GM23248 (cell line): Measurements from ENCODE around the gene RARS1. TPM values are rescaled to one million over a fixed set of nuclear protein-coding genes. Genes with fewer than 3 reads are reported as not detected.

ENCODE experiments used
- DNase-seq: peaks from one replicate; pipeline ENCODE4 v3.0.0-alpha.2; 2015
- H2AFZ ChIP-seq: fragments of 200-600 bp; sonication (generic); 2 replicates; pipeline ENCODE4 v1.6.1; 2016; ENCODE audit warnings: antibody characterized with exemption
- H3F3A ChIP-seq: fragments of 200-600 bp; sonication (generic); 2 replicates; pipeline ENCODE4 v1.6.1; 2016; ENCODE audit warnings: mild to moderate bottlenecking, antibody characterized with exemption, mixed run types; ENCODE audit not compliant: insufficient read depth
- H3K27ac ChIP-seq: fragments of 200-600 bp; sonication (generic); 2 replicates; pipeline ENCODE4 v1.5.1; 2016; ENCODE audit warnings: mild to moderate bottlenecking
- H3K27me3 ChIP-seq: fragments of 200-600 bp; sonication (generic); replicated peaks from 2 replicates; pipeline ENCODE4 v1.6.1; 2016; ENCODE audit warnings: mild to moderate bottlenecking; ENCODE audit not compliant: insufficient read depth
- H3K36me3 ChIP-seq: fragments of 200-600 bp; sonication (generic); 2 replicates; pipeline ENCODE4 v1.6.1; 2016; ENCODE audit warnings: low read depth, mild to moderate bottlenecking
- H3K4me1 ChIP-seq: fragments of 200-600 bp; sonication (generic); 2 replicates; pipeline ENCODE4 v1.6.1; 2016; ENCODE audit warnings: mild to moderate bottlenecking; ENCODE audit not compliant: insufficient read depth
- H3K4me2 ChIP-seq: fragments of 200-600 bp; sonication (generic); one replicate; pipeline ENCODE4 v1.6.1; 2016; ENCODE audit warnings: mild to moderate bottlenecking; ENCODE audit not compliant: unreplicated experiment
- H3K4me3 ChIP-seq: fragments of 200-600 bp; sonication (generic); 2 replicates; pipeline ENCODE4 v1.5.1; 2016; ENCODE audit warnings: mild to moderate bottlenecking
- H3K79me2 ChIP-seq: fragments of 200-600 bp; sonication (generic); 2 replicates; pipeline ENCODE4 v1.6.1; 2016; ENCODE audit warnings: mild to moderate bottlenecking; ENCODE audit not compliant: insufficient read depth
- H3K9ac ChIP-seq: fragments of 200-600 bp; sonication (generic); 2 replicates; pipeline ENCODE4 v1.6.1; 2016; ENCODE audit warnings: mild to moderate bottlenecking
- H3K9me2 ChIP-seq: fragments of 200-600 bp; sonication (generic); 2 replicates; pipeline ENCODE4 v1.6.1; 2016; ENCODE audit warnings: mixed run types, mild to moderate bottlenecking, moderate library complexity; ENCODE audit not compliant: insufficient read depth
- H3K9me3 ChIP-seq: fragments of 200-600 bp; sonication (generic); one replicate; pipeline ENCODE4 v1.6.1; 2017; ENCODE audit warnings: low read depth
- H4K20me1 ChIP-seq: fragments of 200-600 bp; sonication (generic); 2 replicates; pipeline ENCODE4 v1.6.0; 2016; ENCODE audit not compliant: insufficient read depth
- EZH2 ChIP-seq: fragments of 200-600 bp; sonication (generic); IDR thresholded peaks from 2 replicates; pipeline ENCODE4 v1.6.1; 2018; ENCODE audit warnings: antibody characterized with exemption, mild to moderate bottlenecking; ENCODE audit not compliant: insufficient read depth, poor library complexity, severe bottlenecking
- EZH2phosphoT487 ChIP-seq: fragments of 200-600 bp; sonication (generic); IDR thresholded peaks from 2 replicates; pipeline ENCODE4 v1.6.1; 2018; ENCODE audit warnings: antibody characterized with exemption, moderate library complexity, mild to moderate bottlenecking, low read depth; ENCODE audit not compliant: insufficient read depth
- WGBS, 2 experiments: methylation state at CpG; one replicate each; pipeline ENCODE4 v1.1.6; 2015 to 2017; ENCODE audit warnings: low lambda C conversion rate in 2 of 2, low coverage in 1 of 2; ENCODE audit errors: missing lambda C conversion rate in 2 of 2; 5-methylcytosine and 5-hydroxymethylcytosine counted together
- in situ Hi-C: fragments of 300-500 bp; cut with MboI; formaldehyde crosslinking; loops from 2 replicates; pipeline ENCODE4 v1.15.0; 2020
- polyA plus RNA-seq: library from polyadenylated mRNA; unstranded; fragments of >200 nt; fragmentation: Nextera tagmentation; extraction: Ambion mirVana; gene quantifications from 2 replicates; pipeline ENCODE4 v1.2.1, GENCODE V29; 2016
- total RNA-seq: library from RNA; depleted of rRNA; stranded (reverse); fragments of >200 nt; shearing (Covaris generic); gene quantifications from 2 replicates; pipeline ENCODE4 v1.2.3, GENCODE V29; 2014

The RARS1 gene
- total and polyA plus RNA-seq, 2 experiments from 2014 or later, result 118 to 180 TPM

- peaks cover 35% of the 10 kb centered on the region for H3K4me1 ChIP-seq
- TF ChIP-seq EZH2phosphoT487, result no peak
- no peak for TF ChIP-seq EZH2
- no peaks in the 10 kb centered on the region for H3K36me3 ChIP-seq
- DNase-seq, result peak; percentile 97
- in situ Hi-C loops, result no loop called here
- H3K9me3 ChIP-seq, result no peaks in the 10 kb centered on the region
- H3F3A ChIP-seq, result peaks cover 34% of the 10 kb centered on the region
- no peaks in the 10 kb centered on the region for H3K9me2 ChIP-seq
- peak overlapping the region; percentile 47 for H3K4me3 ChIP-seq
- H3K27me3 ChIP-seq, result no peaks in the 10 kb centered on the region
- H2AFZ ChIP-seq, result peak overlapping the region; percentile 68
- peak overlapping the region; percentile 75 for H3K27ac ChIP-seq
- H3K79me2 ChIP-seq, result no peaks in the 10 kb centered on the region
- H3K9ac ChIP-seq, result peak overlapping the region; percentile 67
- no peaks in the 10 kb centered on the region for H4K20me1 ChIP-seq
- peak overlapping the region; percentile 69 for H3K4me2 ChIP-seq
- 0 to 2% methylated on average over 5 of the region's 5 CpGs for WGBS, 2 experiments
These were observed 13.9 kb upstream of the RARS1 start for GRCh38 chr5:168472329-168472728.

GRCh38 chr5:168474319-168474718 is 12.0 kb upstream of the RARS1 start:
- Histone ChIP-seq H3K4me2 (no peak overlapping the region), H3K4me1 (peaks cover 26% of the 10 kb centered on the region), H3K4me3 (no peak overlapping the region), H3F3A (peaks cover 24% of the 10 kb centered on the region), H3K9ac (no peak overlapping the region), H2AFZ (no peak overlapping the region), H3K9me2 (no peaks in the 10 kb centered on the region), H3K27me3 (no peaks in the 10 kb centered on the region), H3K36me3 (no peaks in the 10 kb centered on the region), H3K9me3 (no peaks in the 10 kb centered on the region), H3K79me2 (no peaks in the 10 kb centered on the region), H4K20me1 (no peaks in the 10 kb centered on the region), H3K27ac (no peak overlapping the region)
- TF ChIP-seq EZH2, result no peak
- no peak for TF ChIP-seq EZH2phosphoT487
- WGBS, 2 experiments, result 64 to 67% methylated on average over 1 of the region's 1 CpG
- no peak for DNase-seq
- in situ Hi-C loops, result no loop called here

- Histone ChIP-seq H3K9me3 (no peaks in the 10 kb centered on the region), H3K36me3 (no peaks in the 10 kb centered on the region), H3K79me2 (no peaks in the 10 kb centered on the region), H2AFZ (no peak overlapping the region), H3K9me2 (no peaks in the 10 kb centered on the region), H3F3A (peaks cover 14% of the 10 kb centered on the region), H4K20me1 (no peaks in the 10 kb centered on the region), H3K27ac (no peak overlapping the region), H3K27me3 (no peaks in the 10 kb centered on the region), H3K4me3 (no peak overlapping the region), H3K4me2 (no peak overlapping the region), H3K9ac (no peak overlapping the region), H3K4me1 (peaks cover 9% of the 10 kb centered on the region)
- 69 to 71% methylated on average over 7 of the region's 7 CpGs for WGBS, 2 experiments
- no peak for TF ChIP-seq EZH2phosphoT487
- TF ChIP-seq EZH2, result no peak
- peak; percentile 20 for DNase-seq
- in situ Hi-C loops, result no loop called here
These were observed 9.2 kb upstream of the RARS1 start for GRCh38 chr5:168477060-168477459.

- Histone ChIP-seq H3K4me1 (no peaks in the 10 kb centered on the region), H4K20me1 (no peaks in the 10 kb centered on the region), H3K9me2 (no peaks in the 10 kb centered on the region), H3K79me2 (no peaks in the 10 kb centered on the region), H3F3A (no peaks in the 10 kb centered on the region), H3K4me2 (no peak overlapping the region), H3K9me3 (no peaks in the 10 kb centered on the region), H3K36me3 (no peaks in the 10 kb centered on the region), H3K9ac (no peak overlapping the region), H3K27me3 (no peaks in the 10 kb centered on the region), H3K4me3 (no peak overlapping the region), H3K27ac (no peak overlapping the region), H2AFZ (no peak overlapping the region)
- no peak for TF ChIP-seq EZH2
- no peak for TF ChIP-seq EZH2phosphoT487
- WGBS, 2 experiments, result 77 to 86% methylated on average over 3 of the region's 3 CpGs
- in situ Hi-C loops, result no loop called here
- no peak for DNase-seq
These were observed 7.1 kb upstream of the RARS1 start for GRCh38 chr5:168479166-168479565.

GRCh38 chr5:168480601-168481000 is 5.7 kb upstream of the RARS1 start:
- DNase-seq, result no peak
- Histone ChIP-seq H3K4me3 (no peak overlapping the region), H2AFZ (no peak overlapping the region), H3K27me3 (no peaks in the 10 kb centered on the region), H3K36me3 (no peaks in the 10 kb centered on the region), H3K79me2 (no peaks in the 10 kb centered on the region), H3F3A (no peaks in the 10 kb centered on the region), H3K4me1 (no peaks in the 10 kb centered on the region), H3K9ac (no peak overlapping the region), H3K27ac (no peak overlapping the region), H3K9me2 (no peaks in the 10 kb centered on the region), H4K20me1 (no peaks in the 10 kb centered on the region), H3K4me2 (no peak overlapping the region), H3K9me3 (no peaks in the 10 kb centered on the region)
- in situ Hi-C loops, result no loop called here
- no peak for TF ChIP-seq EZH2
- TF ChIP-seq EZH2phosphoT487, result no peak
- WGBS, 2 experiments, result 86 to 91% methylated on average over 3 of the region's 3 CpGs
